ENCODE measurements around the gene SMIM8.

The SMIM8 gene, protein sequence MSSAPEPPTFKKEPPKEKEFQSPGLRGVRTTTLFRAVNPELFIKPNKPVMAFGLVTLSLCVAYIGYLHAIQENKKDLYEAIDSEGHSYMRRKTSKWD

GRCh38 chr6:87322304-87323212, at the start of gene SMIM8:
Gene SMIM8, plus strand, starts transcription at chr6:87322588. Its CDS starts 14,444 bp downstream, at chr6:87337032.
- DNase-seq (ENCODE audit: low read depth), result peak; percentile 65
- peak within 1 kb of the TSS; percentile 97 for H3K4me3 ChIP-seq (ENCODE audit: low read length)
- TF ChIP-seq CTCF (conservative IDR thresholded peaks at IDR 0.05; ENCODE audit: low read length), result peak; percentile 68

GRCh38 chr6:87274660-87275274, 47.6 kb upstream of the SMIM8 start:
- DNase-seq (ENCODE audit: low read depth), result peak; percentile 76
- no peak for TF ChIP-seq CTCF (conservative IDR thresholded peaks at IDR 0.05; ENCODE audit: low read length)

DNA sequence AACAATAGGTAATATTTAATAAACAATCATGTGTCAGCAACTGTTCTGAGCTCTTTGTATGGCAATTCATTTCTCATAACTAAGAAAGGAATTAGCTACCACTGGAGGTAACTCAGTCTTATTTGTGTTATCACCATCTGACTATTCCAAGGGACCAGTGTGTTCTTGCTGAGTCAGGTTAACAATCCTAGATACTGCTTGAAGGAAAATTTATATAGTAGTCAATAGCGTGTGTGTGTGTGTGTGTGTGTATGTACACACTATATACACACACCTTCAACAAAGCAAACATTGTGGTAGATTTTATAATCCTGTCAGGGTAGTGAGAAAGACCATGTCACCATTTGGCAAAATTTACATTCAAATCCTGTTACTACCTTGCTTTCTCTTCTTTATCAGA, 45.8 kb upstream of the SMIM8 start:
- no peak for TF ChIP-seq CTCF (conservative IDR thresholded peaks at IDR 0.05; ENCODE audit: low read length)
- DNase-seq (ENCODE audit: low read depth), result no peak
- no peak overlapping the region for H3K4me3 ChIP-seq (ENCODE audit: low read length)

More at GRCh38 chr6:87274660-87275274, 47.6 kb upstream of the SMIM8 start:
- H3K4me3 ChIP-seq (ENCODE audit: low read length), result no peak overlapping the region

- no peak overlapping the region for H3K4me3 ChIP-seq (ENCODE audit: low read length)
- peak; percentile 26; the same call in 1 of the 2 replicates for TF ChIP-seq CTCF (conservative IDR thresholded peaks at IDR 0.05; ENCODE audit: low read length)
- DNase-seq (ENCODE audit: low read depth), result peak; percentile 7
Measured at GRCh38 chr6:87277123-87277522, 45.3 kb upstream of the SMIM8 start.

DNA sequence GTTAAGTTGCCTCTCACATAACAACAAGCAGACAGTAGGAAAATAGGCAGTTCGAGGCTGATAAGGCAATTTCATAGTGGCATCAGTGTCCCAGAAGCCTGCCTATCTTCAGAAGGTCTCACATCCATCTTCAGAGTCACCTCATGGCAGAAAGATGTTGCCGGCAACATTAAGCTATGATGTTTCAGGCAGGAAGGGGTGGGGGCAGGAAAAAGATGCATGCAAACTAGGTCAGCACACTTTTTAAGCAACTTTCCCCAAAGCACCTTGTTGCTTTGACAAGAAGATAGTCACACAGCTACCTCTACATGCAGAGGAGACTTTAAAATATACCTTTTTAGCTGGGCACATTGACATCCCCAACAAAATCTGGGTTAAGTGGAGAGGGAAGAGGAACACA, 43.2 kb upstream of the SMIM8 start:
- H3K4me3 ChIP-seq (ENCODE audit: low read length), result no peak overlapping the region
- no peak for DNase-seq (ENCODE audit: low read depth)
- no peak for TF ChIP-seq CTCF (conservative IDR thresholded peaks at IDR 0.05; ENCODE audit: low read length)

DNA sequence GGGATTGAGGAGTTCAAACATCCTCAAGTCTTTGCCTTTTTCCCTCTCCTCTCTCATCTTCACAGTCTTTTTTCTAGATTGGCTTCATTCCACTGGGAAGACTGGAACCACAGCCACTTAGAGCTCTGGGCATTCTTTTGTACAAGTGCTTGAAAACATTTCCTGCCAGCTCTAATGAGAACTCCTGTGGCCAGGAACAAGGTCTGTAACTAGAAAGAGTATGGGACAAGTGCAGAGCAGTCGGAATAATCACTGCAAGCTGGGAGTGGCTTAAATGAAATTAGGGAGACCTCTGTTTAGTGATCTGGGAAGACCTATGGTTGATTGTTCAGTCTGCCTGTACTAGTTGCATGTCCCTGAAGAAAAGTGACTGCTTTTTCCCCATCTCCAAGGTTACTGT, 41.0 kb upstream of the SMIM8 start:
- DNase-seq (ENCODE audit: low read depth), result peak; percentile 5
- H3K4me3 ChIP-seq (ENCODE audit: low read length), result no peak overlapping the region
- no peak for TF ChIP-seq CTCF (conservative IDR thresholded peaks at IDR 0.05; ENCODE audit: low read length)
